HepG2 (cell line): ENCODE data around the gene ST6GALNAC2. TPM values are rescaled to one million over a fixed set of nuclear protein-coding genes. Genes with fewer than 3 reads are reported as not detected.

Source experiments
- ATAC-seq: fragments of 200-7000 bp; cut with Tn5 transposase; 3 replicates; pipeline ENCODE4 v1.9.1; 2020; ENCODE audit warnings: mild to moderate bottlenecking, moderate library complexity
- BruUV-seq: library from RNA; stranded (reverse); fragments of 400-500 nt; replicated peaks from 2 replicates; lab custom pipeline; 2021; lab: Mats Ljungman, UMichigan
- CTCF ChIA-PET: fragments of 300-600 bp; formaldehyde crosslinking; extraction: SDS; loops from one replicate; lab custom pipeline; 2021; ENCODE audit warnings: low total read pairs, inconsistent platforms, low intra/inter-chr PET ratio; lab: Yijun Ruan, JAX
- POLR2A ChIA-PET: fragments of 350-600 bp; sonication (Branson Sonifier 250); formaldehyde crosslinking; loops from one replicate; lab custom pipeline; 2020; ENCODE audit warnings: antibody characterized with exemption, inconsistent platforms; lab: Yijun Ruan, JAX
- DNase-seq: peaks from one replicate; pipeline ENCODE4 v3.0.0-alpha.2; 2015; ENCODE audit warnings: low spot score
- FAIRE-seq: peaks from 3 replicates; lab custom pipeline; 2011; peaks lifted over from hg19 to GRCh38; lab: Jason Lieb, UNC
- H2AFZ ChIP-seq: one replicate; pipeline ENCODE4 v1.6.1; 2011; ENCODE audit warnings: low read length, inconsistent platforms
- H3K27ac ChIP-seq: fragments of 300-600 bp; 3 replicates; pipeline ENCODE4 v1.8.0; 2011; ENCODE audit warnings: mixed run types, mild to moderate bottlenecking, mixed read lengths, low read length, inconsistent platforms; ENCODE audit not compliant: insufficient read depth; ENCODE audit errors: extremely low read length
- H3K27me3 ChIP-seq, 2 experiments: fragments of 200-600 bp in 1 of 2; 2 replicates in 1 of 2; 3 replicates in 1 of 2; pipeline versions ENCODE4 v1.6.0 to v1.8.0; 2011; ENCODE audit warnings: low read length in 2 of 2, mild to moderate bottlenecking in 2 of 2, moderate library complexity in 2 of 2, inconsistent platforms in 1 of 2; ENCODE audit not compliant: insufficient read depth in 2 of 2, control insufficient read depth in 1 of 2
- H3K36me3 ChIP-seq, 2 experiments: fragments of 200-600 bp in 1 of 2; replicated peaks in 1 of 2; 2 replicates in 1 of 2; 3 replicates in 1 of 2; pipeline versions ENCODE4 v1.5.1 to v1.8.0; 2011; ENCODE audit warnings: low read length in 2 of 2, inconsistent platforms in 1 of 2; ENCODE audit not compliant: insufficient read depth in 2 of 2, control insufficient read depth in 1 of 2
- H3K4me1 ChIP-seq: 2 replicates; pipeline ENCODE4 v1.5.1; 2012; ENCODE audit warnings: low read length, inconsistent platforms; ENCODE audit not compliant: insufficient read depth
- H3K4me2 ChIP-seq: 2 replicates; pipeline ENCODE4 v1.6.0; 2011; ENCODE audit warnings: low read depth, low read length, inconsistent platforms
- H3K4me3 ChIP-seq, 3 experiments: fragments of 200-600 bp in 1 of 3; sonication (generic), shearing (Covaris generic) in 1 of 3; replicated peaks in 1 of 3; 2 replicates each; pipeline ENCODE4 v1.5.1; 2011 to 2016; ENCODE audit warnings: low read length in 3 of 3, inconsistent platforms in 2 of 3, low read depth in 2 of 3, mild to moderate bottlenecking in 2 of 3, control low read depth in 1 of 3, mixed read lengths in 1 of 3; ENCODE audit not compliant: insufficient read depth in 1 of 3
- H3K79me2 ChIP-seq: one replicate; pipeline ENCODE4 v1.6.1; 2011; ENCODE audit warnings: low read length, inconsistent platforms; ENCODE audit not compliant: insufficient read depth
- H3K9ac ChIP-seq: 2 replicates; pipeline ENCODE4 v1.6.0; 2011; ENCODE audit warnings: mild to moderate bottlenecking, low read depth, low read length, inconsistent platforms; ENCODE audit not compliant: insufficient read depth
- H3K9me3 ChIP-seq: 2 replicates; pipeline ENCODE4 v1.5.1; 2012; ENCODE audit warnings: mild to moderate bottlenecking, low read length
- H4K20me1 ChIP-seq: 2 replicates; pipeline ENCODE4 v1.6.0; 2011; ENCODE audit warnings: inconsistent platforms, mild to moderate bottlenecking, low read length, moderate library complexity; ENCODE audit not compliant: insufficient read depth
- AGO1 ChIP-seq: fragments of 200-400 bp; formaldehyde crosslinking; IDR thresholded peaks from 2 replicates; pipeline ENCODE4 v1.6.1; 2017; ENCODE audit warnings: mild to moderate bottlenecking, low read depth, low read length, moderate library complexity; ENCODE audit not compliant: poor library complexity, severe bottlenecking
- IRF9 ChIP-seq: sonication (generic); formaldehyde crosslinking; IDR thresholded peaks from 2 replicates; pipeline ENCODE4 v1.8.0; 2022; ENCODE audit warnings: missing genetic modification reagents, mild to moderate bottlenecking, borderline replicate concordance
- LCORL ChIP-seq, 2 experiments: fragments of 450-650 bp in 1 of 2; sonication (generic) in 1 of 2; formaldehyde crosslinking in 1 of 2; IDR thresholded peaks; 2 replicates each; pipeline versions ENCODE4 v1.5.0 to v1.6.1; 2017 to 2020; ENCODE audit warnings: antibody characterized with exemption in 1 of 2, missing genetic modification reagents in 1 of 2
- MIXL1 ChIP-seq: IDR thresholded peaks from 2 replicates; pipeline ENCODE4 v1.6.1; 2016
- NR2F2 ChIP-seq: IDR thresholded peaks from 2 replicates; pipeline ENCODE4 v1.6.1; 2012; ENCODE audit warnings: low read depth, inconsistent platforms, borderline replicate concordance
- SOX13 ChIP-seq, 3 experiments: fragments of 450-650 bp in 1 of 3; sonication (generic) in 1 of 3; formaldehyde crosslinking in 1 of 3; IDR thresholded peaks in 2 of 3; conservative IDR thresholded peaks in 1 of 3; 2 replicates each; pipeline versions ENCODE4 v1.5.0 to v1.6.1; 2016 to 2020; ENCODE audit warnings: antibody characterized with exemption in 1 of 3, mild to moderate bottlenecking in 1 of 3, missing compliant biosample characterization in 1 of 3, missing genetic modification reagents in 1 of 3, moderate library complexity in 1 of 3
- TMF1 ChIP-seq: sonication (generic); formaldehyde crosslinking; IDR thresholded peaks from 2 replicates; pipeline ENCODE4 v1.8.1; 2022; ENCODE audit warnings: low read depth, missing genetic modification reagents
- ZMYM2 ChIP-seq: sonication (generic); formaldehyde crosslinking; IDR thresholded peaks from 2 replicates; pipeline ENCODE4 v1.8.0; 2022; ENCODE audit warnings: mild to moderate bottlenecking, missing genetic modification reagents
- ZNF24 ChIP-seq: fragments of 450-650 bp; IDR thresholded peaks from 2 replicates; pipeline ENCODE4 v1.6.1; 2017; ENCODE audit warnings: antibody characterized with exemption, mild to moderate bottlenecking
- ZNF572 ChIP-seq: sonication (generic); formaldehyde crosslinking; IDR thresholded peaks from 2 replicates; pipeline ENCODE4 v1.5.1; 2020; ENCODE audit warnings: mild to moderate bottlenecking, missing genetic modification reagents
- ZNF891 ChIP-seq: sonication (generic); formaldehyde crosslinking; IDR thresholded peaks from 2 replicates; pipeline ENCODE4 v1.5.0; 2020; ENCODE audit warnings: mild to moderate bottlenecking, missing genetic modification reagents
- ZSCAN21 ChIP-seq: sonication (generic); formaldehyde crosslinking; IDR thresholded peaks from 2 replicates; pipeline ENCODE4 v1.8.0; 2022; ENCODE audit warnings: mild to moderate bottlenecking, missing genetic modification reagents, moderate library complexity, borderline replicate concordance
- WGBS: methylation state at CpG from one replicate; pipeline ENCODE4 v1.1.6; 2017; ENCODE audit warnings: low lambda C conversion rate; 5-methylcytosine and 5-hydroxymethylcytosine counted together
- in situ Hi-C: cut with HindIII; loops from 2 replicates; pipeline ENCODE4 v1.10.0; 2017; ENCODE audit warnings: low pct_unique_long_range_greater_than_20kb; ENCODE audit not compliant: extremely low pct_ligation_motif_present
- intact Hi-C: fragments of 100-400 bp; cut with micrococcal nuclease; formaldehyde crosslinking; loops from one replicate; pipeline ENCODE4 v1.10.0; 2022; ENCODE audit not compliant: unreplicated experiment
- polyA plus RNA-seq, 8 experiments: library from polyadenylated mRNA; depleted of rRNA in 3 of 8; stranded (reverse) in 7 of 8; unstranded in 1 of 8; fragments of >200 nt; fragmentation: Illumina TruSeq in 4 of 8; extraction: Trizol in 4 of 8; gene quantifications; 2 replicates each; pipeline versions ENCODE4 v1.2.1 to v1.2.3, GENCODE V29; 2011 to 2016; ENCODE audit warnings: low read depth in 4 of 8, missing spikeins in 1 of 8, mixed read lengths in 1 of 8; ENCODE audit not compliant: insufficient read depth in 1 of 8
- total RNA-seq, 5 experiments: library from RNA; depleted of rRNA; stranded (reverse); fragments of >200 nt; fragmentation: Illumina TruSeq; extraction: Trizol; gene quantifications; 2 replicates each; pipeline ENCODE4 v1.2.3, GENCODE V29; 2016; ENCODE audit warnings: low read depth in 1 of 5

The ST6GALNAC2 gene
- total and polyA plus RNA-seq, 2 of the 13 experiments (the other 11 are each of a cell fraction or from before 2014, with no cell fraction given) = 0.12 to 0.49 TPM

GRCh38 chr17:76524598-76525512 is 60.8 kb downstream of the ST6GALNAC2 start (continued):
- no peak for TF ChIP-seq LCORL (IDR thresholded peaks at IDR 0.05)
- peak; percentile 82 for TF ChIP-seq LCORL (CRISPR knock-in tag; IDR thresholded peaks at IDR 0.05)
- TF ChIP-seq ZNF24 = no peak
- peak; percentile 63 for TF ChIP-seq AGO1
- TF ChIP-seq ZNF891 (CRISPR knock-in tag) = peak; percentile 97
- TF ChIP-seq, all 625 proteins: peak for 204

- H3K4me2 ChIP-seq = peak overlapping the region; percentile 82
- no TSS peak for BruUV-seq
- DNase-seq (peak; percentile 53), ATAC-seq (peak; percentile 58), FAIRE-seq (no peak)
- WGBS = 26% methylated on average over 19 of the region's 35 CpGs
- POLR2A ChIA-PET = interaction anchor here (0.6 to 5.7 kb wide), 12 partner anchors 10 to 101 kb away, joined by 3 to 50 read pairs (median 4); partner anchors contain the start of gene PRCD
- in situ Hi-C loops (loop anchor here (5.0 kb wide), 2 partner anchors 34 to 104 kb away; no protein-coding TSS in a partner anchor), intact Hi-C loops (loop anchor here (1.0 to 5.0 kb wide), 5 partner anchors 10 to 149 kb away; no protein-coding TSS in a partner anchor)
- H3K79me2 ChIP-seq = no peaks in the 10 kb centered on the region
- CTCF ChIA-PET = interaction anchor here (0.7 to 4.2 kb wide), 10 partner anchors 9 to 192 kb away, joined by 3 to 86 read pairs (median 4); partner anchors contain the start of gene ST6GALNAC2
- H3K36me3 ChIP-seq = no peaks in the 10 kb centered on the region
- no peaks in the 10 kb centered on the region for H4K20me1 ChIP-seq
- H3K9me3 ChIP-seq = no peaks in the 10 kb centered on the region
- no peak overlapping the region for H3K9ac ChIP-seq
- H3K27ac ChIP-seq = no peak overlapping the region
- H3K4me1 ChIP-seq = peaks cover 85% of the 10 kb centered on the region
- H3K4me3 ChIP-seq = peak overlapping the region in 1 of 3 experiments; percentile 64; a peak in 2 of 6 replicates
- peaks cover 8 to 32% of the 10 kb centered on the region in 2 experiments for H3K27me3 ChIP-seq
- H2AFZ ChIP-seq = peak overlapping the region; percentile 3
- TF ChIP-seq TMF1 (0 out of 2 replicates have a peak, but pooled peaks have one; percentile 58), MIXL1 (CRISPR knock-in tag) (peak; percentile 51; the same call in 1 of the 2 replicates), ZMYM2 (no peak), SOX13 (IDR thresholded peaks at IDR 0.05) (no peak), SOX13 (CRISPR knock-in tag; conservative IDR thresholded peaks at IDR 0.05 in 1 of 2, IDR thresholded peaks at IDR 0.05 in 1 of 2) (peak in 1 of 2 experiments; percentile 57; a peak in 2 of 4 replicates), IRF9 (CRISPR knock-in tag) (peak; percentile 66; the same call in 1 of the 2 replicates), ZNF572 (CRISPR knock-in tag) (0 out of 2 replicates have a peak, but pooled peaks have one; percentile 78), ZSCAN21 (CRISPR knock-in tag) (peak; percentile 77; the same call in 1 of the 2 replicates), NR2F2 (no peak)
These were observed 62.3 kb downstream of the ST6GALNAC2 start for GRCh38 chr17:76523084-76524037.
